Suprapubic skin (tissue), 4 donors: ENCODE data around the gene WNK2. TPM values are rescaled to one million over a fixed set of nuclear protein-coding genes. Genes with fewer than 3 reads are reported as not detected.

Source experiments
- DNase-seq, 2 donors: peaks; one replicate each; pipeline ENCODE4 v3.0.0-alpha.2; 2019; ENCODE audit warnings: low spot score in 2 of 2
- H3K27ac ChIP-seq: fragments of 200-600 bp; sonication (generic); one replicate; pipeline ENCODE4 v1.5.1; 2019
- H3K27me3 ChIP-seq: fragments of 200-600 bp; sonication (generic); one replicate; pipeline ENCODE4 v1.5.1; 2019
- H3K36me3 ChIP-seq: fragments of 200-600 bp; sonication (generic); one replicate; pipeline ENCODE4 v1.5.1; 2019
- H3K4me1 ChIP-seq: fragments of 200-600 bp; sonication (generic); one replicate; pipeline ENCODE4 v1.5.1; 2019
- H3K4me3 ChIP-seq: fragments of 200-600 bp; sonication (generic); one replicate; pipeline ENCODE4 v1.5.1; 2019; ENCODE audit warnings: mild to moderate bottlenecking
- H3K9me3 ChIP-seq: fragments of 200-600 bp; sonication (generic); one replicate; pipeline ENCODE4 v1.5.1; 2019
- EP300 ChIP-seq: sonication (generic); formaldehyde crosslinking; IDR thresholded peaks from one replicate; pipeline ENCODE4 v1.6.1; 2017; ENCODE audit warnings: antibody characterized with exemption
- POLR2A ChIP-seq, 2 donors: fragments of 450-650 bp; IDR thresholded peaks; one replicate each; pipeline ENCODE4 v1.6.1; 2017; ENCODE audit warnings: antibody characterized with exemption in 2 of 2, mild to moderate bottlenecking in 2 of 2, moderate library complexity in 2 of 2
- POLR2AphosphoS5 ChIP-seq, 3 donors: sonication (generic); formaldehyde crosslinking; IDR thresholded peaks; one replicate each; pipeline ENCODE4 v1.6.1; 2017; ENCODE audit warnings: antibody characterized with exemption in 3 of 3
- WGBS: methylation state at CpG from one replicate; pipeline ENCODE4 v1.1.5; 2018; 5-methylcytosine and 5-hydroxymethylcytosine counted together
- total RNA-seq, 4 donors: library from RNA; depleted of rRNA; stranded (reverse); fragments of >200 nt; gene quantifications; one replicate each; pipeline ENCODE4 v1.1.0, GENCODE V29; 2016
- TF ChIP-seq, protein P1 (sequence below), 2 donors: fragments of 200-600 bp in 1 of 2; fragments of 450-650 bp in 1 of 2; sonication (generic) in 1 of 2; IDR thresholded peaks; one replicate each; pipeline ENCODE4 v1.5.1; 2016 to 2019; ENCODE audit warnings: antibody characterized with exemption in 2 of 2, mild to moderate bottlenecking in 1 of 2, moderate library complexity in 1 of 2

WNK2 gene
- total RNA-seq, 4 donors from 2014 or later = 39.5 to 93.7 (median 45.3) TPM

- TF ChIP-seq, protein P1, sequence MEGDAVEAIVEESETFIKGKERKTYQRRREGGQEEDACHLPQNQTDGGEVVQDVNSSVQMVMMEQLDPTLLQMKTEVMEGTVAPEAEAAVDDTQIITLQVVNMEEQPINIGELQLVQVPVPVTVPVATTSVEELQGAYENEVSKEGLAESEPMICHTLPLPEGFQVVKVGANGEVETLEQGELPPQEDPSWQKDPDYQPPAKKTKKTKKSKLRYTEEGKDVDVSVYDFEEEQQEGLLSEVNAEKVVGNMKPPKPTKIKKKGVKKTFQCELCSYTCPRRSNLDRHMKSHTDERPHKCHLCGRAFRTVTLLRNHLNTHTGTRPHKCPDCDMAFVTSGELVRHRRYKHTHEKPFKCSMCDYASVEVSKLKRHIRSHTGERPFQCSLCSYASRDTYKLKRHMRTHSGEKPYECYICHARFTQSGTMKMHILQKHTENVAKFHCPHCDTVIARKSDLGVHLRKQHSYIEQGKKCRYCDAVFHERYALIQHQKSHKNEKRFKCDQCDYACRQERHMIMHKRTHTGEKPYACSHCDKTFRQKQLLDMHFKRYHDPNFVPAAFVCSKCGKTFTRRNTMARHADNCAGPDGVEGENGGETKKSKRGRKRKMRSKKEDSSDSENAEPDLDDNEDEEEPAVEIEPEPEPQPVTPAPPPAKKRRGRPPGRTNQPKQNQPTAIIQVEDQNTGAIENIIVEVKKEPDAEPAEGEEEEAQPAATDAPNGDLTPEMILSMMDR (IDR thresholded peaks at IDR 0.05) = no peak
- no peak for TF ChIP-seq POLR2A (IDR thresholded peaks at IDR 0.05)
- TF ChIP-seq EP300 = no peak
- no peak for TF ChIP-seq POLR2AphosphoS5 (IDR thresholded peaks at IDR 0.05)
- H3K4me1 ChIP-seq = peaks cover 19% of the 10 kb centered on the region
- DNase-seq = no peak
Observed at GRCh38 chr9:93210974-93211653, 27.2 kb downstream of the WNK2 start.

GRCh38 chr9:93211654-93212001, 27.7 kb downstream of the WNK2 start:
- DNase-seq = no peak
- peaks cover 15% of the 10 kb centered on the region for H3K4me1 ChIP-seq
- H3K36me3 ChIP-seq = no peaks in the 10 kb centered on the region
- no peak overlapping the region for H3K4me3 ChIP-seq
- peaks cover 7% of the 10 kb centered on the region for H3K9me3 ChIP-seq
- H3K27me3 ChIP-seq = no peaks in the 10 kb centered on the region
- H3K27ac ChIP-seq = no peak overlapping the region
- WGBS = 92% methylated on average over 3 of the region's 3 CpGs
- TF ChIP-seq POLR2AphosphoS5 (IDR thresholded peaks at IDR 0.05) (no peak), POLR2A (IDR thresholded peaks at IDR 0.05) (no peak), EP300 (no peak)
- TF ChIP-seq, protein P1 (IDR thresholded peaks at IDR 0.05) = no peak

More at GRCh38 chr9:93210974-93211653, 27.2 kb downstream of the WNK2 start:
- H3K36me3 ChIP-seq = no peaks in the 10 kb centered on the region
- H3K4me3 ChIP-seq = no peak overlapping the region
- no peaks in the 10 kb centered on the region for H3K27me3 ChIP-seq
- peaks cover 7% of the 10 kb centered on the region for H3K9me3 ChIP-seq
- no peak overlapping the region for H3K27ac ChIP-seq

GRCh38 chr9:93212409-93212808, 28.5 kb downstream of the WNK2 start:
- 92% methylated on average over 4 of the region's 5 CpGs for WGBS
- Histone ChIP-seq H3K4me1 (peaks cover 7% of the 10 kb centered on the region), H3K27me3 (no peaks in the 10 kb centered on the region), H3K9me3 (peaks cover 7% of the 10 kb centered on the region), H3K36me3 (no peaks in the 10 kb centered on the region), H3K4me3 (no peak overlapping the region), H3K27ac (no peak overlapping the region)
- TF ChIP-seq, protein P1 (IDR thresholded peaks at IDR 0.05) = no peak
- TF ChIP-seq POLR2AphosphoS5 (IDR thresholded peaks at IDR 0.05) (no peak), POLR2A (IDR thresholded peaks at IDR 0.05) (no peak), EP300 (no peak)
- DNase-seq = no peak

DNA sequence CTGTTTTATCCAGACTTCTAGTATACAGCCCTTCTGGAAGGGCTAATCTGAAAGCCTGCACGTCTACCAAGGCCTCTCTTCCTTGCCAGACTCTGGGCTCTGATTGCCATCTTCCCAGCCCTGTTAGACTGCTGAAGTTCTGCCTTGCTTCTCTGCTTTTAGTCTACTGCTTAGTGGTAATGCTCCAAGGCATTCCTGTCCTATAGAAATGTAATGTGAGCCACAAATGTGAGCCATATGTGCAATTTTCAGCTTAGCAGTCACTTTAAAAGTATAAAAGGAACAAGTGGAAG, 32.1 kb downstream of the WNK2 start:
- H3K4me3 ChIP-seq = no peak overlapping the region
- H3K9me3 ChIP-seq = peaks cover 7% of the 10 kb centered on the region
- H3K27ac ChIP-seq = no peak overlapping the region
- DNase-seq = no peak
- TF ChIP-seq, protein P1 (IDR thresholded peaks at IDR 0.05) = no peak
- TF ChIP-seq POLR2AphosphoS5 (IDR thresholded peaks at IDR 0.05) (no peak), EP300 (no peak), POLR2A (IDR thresholded peaks at IDR 0.05) (no peak)
- H3K27me3 ChIP-seq = no peaks in the 10 kb centered on the region
- H3K4me1 ChIP-seq = no peaks in the 10 kb centered on the region
- WGBS = 76% methylated on average over 1 of the region's 1 CpG
- H3K36me3 ChIP-seq = no peaks in the 10 kb centered on the region

DNA sequence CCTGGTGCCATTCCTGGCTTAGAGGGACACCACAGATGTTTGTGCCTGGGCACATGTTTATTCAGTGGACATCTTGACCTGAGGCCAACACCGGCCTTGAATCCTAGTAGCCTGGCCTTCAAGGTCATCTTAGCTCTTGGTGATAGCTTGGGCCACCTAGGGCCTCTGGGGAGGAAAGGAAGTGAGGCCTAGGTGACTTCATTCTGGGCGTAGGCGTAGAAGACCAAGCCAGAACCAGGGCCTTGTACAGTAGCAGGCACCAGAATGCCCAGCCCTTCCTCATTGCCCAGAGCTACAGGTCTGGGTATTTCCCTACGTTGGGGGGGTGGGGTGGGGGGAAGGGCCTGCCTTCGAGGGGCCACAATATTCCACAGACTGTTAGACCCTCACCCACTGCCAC, 33.8 kb downstream of the WNK2 start:
- H3K27me3 ChIP-seq = no peaks in the 10 kb centered on the region
- no peak for DNase-seq
- no peaks in the 10 kb centered on the region for H3K4me1 ChIP-seq
- H3K36me3 ChIP-seq = no peaks in the 10 kb centered on the region
- 64% methylated on average over 4 of the region's 5 CpGs for WGBS
- no peak for TF ChIP-seq POLR2AphosphoS5 (IDR thresholded peaks at IDR 0.05)
- TF ChIP-seq EP300 = no peak
- TF ChIP-seq POLR2A (IDR thresholded peaks at IDR 0.05) = no peak
- TF ChIP-seq, protein P1 (IDR thresholded peaks at IDR 0.05) = no peak
- H3K4me3 ChIP-seq = no peak overlapping the region
- H3K27ac ChIP-seq = no peak overlapping the region
- H3K9me3 ChIP-seq = peaks cover 7% of the 10 kb centered on the region
